GM12873 (cell line): Measurements from ENCODE around the gene THSD8.

Experiments
- CTCF ChIP-seq: IDR thresholded peaks from 2 replicates; pipeline ENCODE4 v1.5.1; 2012; ENCODE audit warnings: low read depth, mild to moderate bottlenecking, moderate library complexity, low read length, control low read depth; ENCODE audit not compliant: insufficient read depth; ENCODE audit errors: missing control alignments

THSD8 gene

GRCh38 chr19:12801466-12802266, at the start of gene THSD8, which contains the start of gene PRDX2:
TSS of gene THSD8 (plus strand) at chr19:12802069. CDS start at chr19:12802072, 3 bp downstream.
TSS of gene PRDX2 (minus strand) at chr19:12801800. CDS start at chr19:12801261, 539 bp downstream.
- TF ChIP-seq CTCF: no peak

- TF ChIP-seq CTCF: no peak
Observed at GRCh38 chr19:12754465-12755196, 47.2 kb upstream of the THSD8 start.

- no peak for TF ChIP-seq CTCF
Observed at GRCh38 chr19:12756150-12756883, 45.6 kb upstream of the THSD8 start.

GRCh38 chr19:12757544-12758274, 44.2 kb upstream of the THSD8 start:
- TF ChIP-seq CTCF: peak; percentile 97

- no peak for TF ChIP-seq CTCF
Observed at GRCh38 chr19:12759686-12760085, 42.2 kb upstream of the THSD8 start.

GRCh38 chr19:12763100-12763499, 38.8 kb upstream of the THSD8 start:
- TF ChIP-seq CTCF: no peak
